ENCODE data around the gene RPTOR.

The RPTOR gene

GRCh38 chr17:80749611-80750010 is 205.0 kb downstream of the RPTOR start:
- in situ Hi-C loops (cut with HindIII; ENCODE audit: low pct_ligation_motif_present, low sequenced_read_pairs), result no loop called here
- DNase-seq, result no peak
- H3K27ac ChIP-seq, result no peak overlapping the region

GRCh38 chr17:80750263-80750662 is 205.6 kb downstream of the RPTOR start:
- TF ChIP-seq CTCF (IDR thresholded peaks at IDR 0.05; ENCODE audit: low read depth, low read length, missing control alignments), result no peak
- H3K27me3 ChIP-seq (replicated peaks), result no peaks in the 10 kb centered on the region
- H3K4me3 ChIP-seq (ENCODE audit: low read depth, low read length), result no peak overlapping the region
- peaks cover 2% of the 10 kb centered on the region for H3K36me3 ChIP-seq (replicated peaks)
- in situ Hi-C loops (cut with HindIII; ENCODE audit: low pct_ligation_motif_present, low sequenced_read_pairs), result no loop called here
- DNase-seq, result no peak
- H3K27ac ChIP-seq, result no peak overlapping the region

More at GRCh38 chr17:80749611-80750010, 205.0 kb downstream of the RPTOR start:
- Histone ChIP-seq H3K4me3 (ENCODE audit: low read depth, low read length) (no peak overlapping the region), H3K36me3 (replicated peaks) (peaks cover under 1% of the 10 kb centered on the region), H3K27me3 (replicated peaks) (no peaks in the 10 kb centered on the region)
- TF ChIP-seq CTCF (IDR thresholded peaks at IDR 0.05; ENCODE audit: low read depth, low read length, missing control alignments), result no peak

- H3K4me3 ChIP-seq (ENCODE audit: low read depth, low read length), result no peak overlapping the region
- H3K27me3 ChIP-seq (replicated peaks), result no peaks in the 10 kb centered on the region
- H3K27ac ChIP-seq, result no peak overlapping the region
- peaks cover 2% of the 10 kb centered on the region for H3K36me3 ChIP-seq (replicated peaks)
- in situ Hi-C loops (cut with HindIII; ENCODE audit: low pct_ligation_motif_present, low sequenced_read_pairs), result no loop called here
- peak; percentile 25 for DNase-seq
- no peak for TF ChIP-seq CTCF (IDR thresholded peaks at IDR 0.05; ENCODE audit: low read depth, low read length, missing control alignments)
These were observed 206.7 kb downstream of the RPTOR start for GRCh38 chr17:80751070-80751945.

GRCh38 chr17:80751946-80752581 is 207.4 kb downstream of the RPTOR start:
- no peaks in the 10 kb centered on the region for H3K27me3 ChIP-seq (replicated peaks)
- H3K27ac ChIP-seq, result no peak overlapping the region
- H3K36me3 ChIP-seq (replicated peaks), result peaks cover 2% of the 10 kb centered on the region
- in situ Hi-C loops (cut with HindIII; ENCODE audit: low pct_ligation_motif_present, low sequenced_read_pairs), result no loop called here
- DNase-seq, result peak; percentile 4
- no peak overlapping the region for H3K4me3 ChIP-seq (ENCODE audit: low read depth, low read length)
- no peak for TF ChIP-seq CTCF (IDR thresholded peaks at IDR 0.05; ENCODE audit: low read depth, low read length, missing control alignments)

GRCh38 chr17:80753685-80754345 is 209.2 kb downstream of the RPTOR start:
- TF ChIP-seq CTCF (IDR thresholded peaks at IDR 0.05; ENCODE audit: low read depth, low read length, missing control alignments), result no peak
- Histone ChIP-seq H3K4me3 (ENCODE audit: low read depth, low read length) (no peak overlapping the region), H3K27ac (no peak overlapping the region), H3K27me3 (replicated peaks) (no peaks in the 10 kb centered on the region), H3K36me3 (replicated peaks) (peaks cover 2% of the 10 kb centered on the region)
- no peak for DNase-seq
- in situ Hi-C loops (cut with HindIII; ENCODE audit: low pct_ligation_motif_present, low sequenced_read_pairs), result no loop called here
